Tibial nerve (tissue), 4 donors: ENCODE results near the gene BCL6. TPM values are rescaled to one million over a fixed set of nuclear protein-coding genes. Genes with fewer than 3 reads are reported as not detected.

Experiments
- DNase-seq, 2 donors: peaks; one replicate each; pipeline ENCODE4 v3.0.0-alpha.2; 2019; ENCODE audit warnings: low spot score in 2 of 2
- H3K27ac ChIP-seq, 4 donors: fragments of 200-600 bp; sonication (generic) in 3 of 4; one replicate each; pipeline ENCODE4 v1.5.1; 2017 to 2019; ENCODE audit warnings: mild to moderate bottlenecking in 1 of 4
- H3K27me3 ChIP-seq, 2 donors: fragments of 200-600 bp; sonication (generic) in 1 of 2; one replicate each; pipeline versions ENCODE4 v1.5.1 to v1.6.0; 2017 to 2019
- H3K36me3 ChIP-seq, 3 donors: fragments of 200-600 bp; sonication (generic); one replicate each; pipeline ENCODE4 v1.5.1; 2018 to 2019
- H3K4me1 ChIP-seq, 4 donors: fragments of 200-600 bp; sonication (generic) in 3 of 4; one replicate each; pipeline ENCODE4 v1.5.1; 2017 to 2019
- H3K4me3 ChIP-seq, 4 donors: fragments of 200-600 bp; sonication (generic) in 3 of 4; one replicate each; pipeline ENCODE4 v1.5.1; 2017 to 2019; ENCODE audit warnings: mild to moderate bottlenecking in 1 of 4, moderate library complexity in 1 of 4
- H3K9me3 ChIP-seq, 4 donors: fragments of 200-600 bp; sonication (generic) in 3 of 4; one replicate each; pipeline ENCODE4 v1.5.1; 2017 to 2019
- EP300 ChIP-seq, 2 donors: sonication (generic); formaldehyde crosslinking; IDR thresholded peaks; one replicate each; pipeline ENCODE4 v1.6.1; 2017; ENCODE audit warnings: antibody characterized with exemption in 2 of 2, mild to moderate bottlenecking in 1 of 2
- POLR2A ChIP-seq, 2 donors: fragments of 450-650 bp; IDR thresholded peaks; one replicate each; pipeline ENCODE4 v1.6.1; 2017; ENCODE audit warnings: antibody characterized with exemption in 2 of 2, mild to moderate bottlenecking in 2 of 2, moderate library complexity in 2 of 2
- WGBS, 2 donors: methylation state at CpG; one replicate each; pipeline ENCODE4 v1.1.5; 2018; 5-methylcytosine and 5-hydroxymethylcytosine counted together
- total RNA-seq, 4 donors: library from RNA; depleted of rRNA; stranded (reverse); fragments of >200 nt; gene quantifications; one replicate each; pipeline ENCODE4 v1.1.0, GENCODE V29; 2016
- TF ChIP-seq, protein P1 (sequence below), 5 experiments: fragments of 200-600 bp in 3 of 5; fragments of 450-650 bp in 2 of 5; sonication (generic) in 3 of 5; IDR thresholded peaks; one replicate each; pipeline ENCODE4 v1.5.1; 2016 to 2019; ENCODE audit warnings: antibody characterized with exemption in 5 of 5, mild to moderate bottlenecking in 3 of 5, moderate library complexity in 2 of 5

The BCL6 gene
- total RNA-seq, 4 donors from 2014 or later = 272 to 500 (median 305) TPM

DNA sequence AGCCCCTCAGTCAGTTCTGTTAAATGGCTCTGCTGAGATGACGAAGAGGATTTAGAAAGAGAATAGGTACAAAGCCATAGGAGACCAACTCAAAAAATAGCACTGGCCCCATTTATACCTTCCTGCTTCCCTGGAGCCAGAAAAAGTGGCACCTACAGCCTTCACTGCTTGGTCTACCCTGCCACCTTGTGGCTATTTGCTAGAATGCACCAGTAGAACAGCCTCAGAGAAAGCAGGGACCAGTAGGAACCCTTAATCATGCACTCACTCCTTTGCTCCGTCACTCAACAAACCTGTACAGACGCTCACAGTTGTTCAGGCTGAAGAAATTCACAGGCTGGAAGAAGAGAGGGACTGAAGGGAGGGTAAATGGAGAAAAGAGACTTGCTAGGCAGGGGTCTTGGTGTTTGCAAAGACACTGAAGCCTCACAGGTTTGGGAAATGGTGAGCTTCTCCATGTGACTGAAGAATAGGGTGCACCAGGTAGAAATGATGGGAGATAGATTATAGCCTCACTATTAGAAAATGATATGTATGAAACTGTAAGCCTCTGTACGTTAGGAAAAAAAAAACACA, 30.8 kb downstream of the BCL6 start:
- H3K4me1 ChIP-seq = no peaks in the 10 kb centered on the region
- TF ChIP-seq POLR2A (IDR thresholded peaks at IDR 0.05) = no peak
- TF ChIP-seq EP300 (IDR thresholded peaks at IDR 0.05) = no peak
- TF ChIP-seq, protein P1, sequence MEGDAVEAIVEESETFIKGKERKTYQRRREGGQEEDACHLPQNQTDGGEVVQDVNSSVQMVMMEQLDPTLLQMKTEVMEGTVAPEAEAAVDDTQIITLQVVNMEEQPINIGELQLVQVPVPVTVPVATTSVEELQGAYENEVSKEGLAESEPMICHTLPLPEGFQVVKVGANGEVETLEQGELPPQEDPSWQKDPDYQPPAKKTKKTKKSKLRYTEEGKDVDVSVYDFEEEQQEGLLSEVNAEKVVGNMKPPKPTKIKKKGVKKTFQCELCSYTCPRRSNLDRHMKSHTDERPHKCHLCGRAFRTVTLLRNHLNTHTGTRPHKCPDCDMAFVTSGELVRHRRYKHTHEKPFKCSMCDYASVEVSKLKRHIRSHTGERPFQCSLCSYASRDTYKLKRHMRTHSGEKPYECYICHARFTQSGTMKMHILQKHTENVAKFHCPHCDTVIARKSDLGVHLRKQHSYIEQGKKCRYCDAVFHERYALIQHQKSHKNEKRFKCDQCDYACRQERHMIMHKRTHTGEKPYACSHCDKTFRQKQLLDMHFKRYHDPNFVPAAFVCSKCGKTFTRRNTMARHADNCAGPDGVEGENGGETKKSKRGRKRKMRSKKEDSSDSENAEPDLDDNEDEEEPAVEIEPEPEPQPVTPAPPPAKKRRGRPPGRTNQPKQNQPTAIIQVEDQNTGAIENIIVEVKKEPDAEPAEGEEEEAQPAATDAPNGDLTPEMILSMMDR (IDR thresholded peaks at IDR 0.05) = peak; percentile 83 to 91 (median 89)
- H3K36me3 ChIP-seq = no peaks in the 10 kb centered on the region
- peak; percentile 63 to 92 for DNase-seq
- H3K4me3 ChIP-seq = no peak overlapping the region
- H3K27ac ChIP-seq = no peak overlapping the region
- no peaks in the 10 kb centered on the region for H3K9me3 ChIP-seq
- H3K27me3 ChIP-seq = no peaks in the 10 kb centered on the region
- 15 to 22% methylated on average over 4 of the region's 4 CpGs for WGBS, 2 donors

DNA sequence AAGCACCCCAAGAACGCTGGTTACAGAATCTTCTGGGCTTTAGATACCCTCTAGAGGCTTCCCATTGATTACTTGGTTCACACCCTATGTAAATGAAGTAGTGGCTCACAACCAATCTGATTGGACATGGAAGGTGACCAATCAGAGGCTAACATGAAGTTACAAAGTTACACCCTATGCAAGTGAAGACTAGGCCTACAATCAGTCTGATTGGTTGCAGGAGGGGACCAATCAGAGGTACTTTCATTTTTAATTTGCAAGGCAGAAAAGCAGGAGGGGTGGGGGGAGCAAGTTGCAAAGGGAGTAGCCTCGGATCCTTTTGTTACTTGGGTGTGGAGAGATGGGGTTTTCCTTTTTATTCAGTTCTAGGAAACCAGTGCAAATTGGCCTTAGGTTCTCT, 31.8 kb downstream of the BCL6 start:
- no peak for DNase-seq
- Histone ChIP-seq H3K4me1 (no peaks in the 10 kb centered on the region), H3K36me3 (no peaks in the 10 kb centered on the region), H3K27ac (no peak overlapping the region), H3K4me3 (no peak overlapping the region), H3K27me3 (no peaks in the 10 kb centered on the region), H3K9me3 (no peaks in the 10 kb centered on the region)
- TF ChIP-seq, protein P1 (IDR thresholded peaks at IDR 0.05) = no peak
- TF ChIP-seq POLR2A (IDR thresholded peaks at IDR 0.05) (no peak), EP300 (IDR thresholded peaks at IDR 0.05) (no peak)
- WGBS, 2 donors = 86% methylated on average over 2 of the region's 2 CpGs

DNA sequence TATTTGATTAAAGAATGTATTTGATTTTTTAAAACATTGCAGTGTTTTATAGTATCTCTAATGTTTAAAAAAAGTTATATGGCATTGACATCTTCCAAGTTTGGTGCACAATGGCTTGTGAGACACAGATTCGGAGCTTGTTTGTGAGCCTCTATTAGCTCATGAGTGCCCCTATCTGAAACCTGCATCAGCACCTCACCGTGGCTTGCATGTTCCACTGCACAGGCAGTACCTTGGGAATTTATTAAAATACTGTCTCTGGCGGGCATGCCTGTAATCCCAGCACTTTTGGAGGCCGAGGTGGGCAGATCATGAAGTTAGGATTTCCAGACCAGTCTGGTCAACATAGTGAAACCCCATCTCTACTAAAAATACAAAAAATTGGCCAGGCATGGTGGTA, 36.1 kb downstream of the BCL6 start:
- DNase-seq = no peak
- Histone ChIP-seq H3K4me1 (no peaks in the 10 kb centered on the region), H3K36me3 (no peaks in the 10 kb centered on the region), H3K4me3 (no peak overlapping the region), H3K9me3 (no peaks in the 10 kb centered on the region), H3K27ac (no peak overlapping the region), H3K27me3 (no peaks in the 10 kb centered on the region)
- whole genome bisulfite sequencing, 2 donors = 74 to 79% methylated on average over 4 of the region's 4 CpGs
- no peak for TF ChIP-seq POLR2A (IDR thresholded peaks at IDR 0.05)
- TF ChIP-seq, protein P1 (IDR thresholded peaks at IDR 0.05) = no peak
- no peak for TF ChIP-seq EP300 (IDR thresholded peaks at IDR 0.05)

DNA sequence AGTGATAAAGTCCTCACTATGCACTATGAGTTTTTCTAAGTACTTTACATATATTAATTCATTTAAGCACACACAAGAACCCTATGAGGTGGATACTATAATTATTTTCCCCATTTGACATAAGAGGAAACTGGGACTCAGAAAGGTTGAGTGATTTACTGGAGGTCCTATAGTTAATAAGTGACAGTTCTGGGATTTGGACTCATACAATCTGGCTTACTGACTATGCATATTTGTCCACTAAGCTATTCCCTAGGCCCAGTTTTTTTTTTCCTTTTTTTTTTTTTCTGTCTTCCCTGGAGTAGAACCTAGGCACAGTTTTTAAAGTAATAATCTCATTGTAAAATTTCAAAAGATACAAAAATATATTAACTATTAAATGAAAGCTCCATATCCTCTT, 36.6 kb downstream of the BCL6 start:
- Histone ChIP-seq H3K27ac (no peak overlapping the region), H3K4me3 (no peak overlapping the region), H3K4me1 (no peaks in the 10 kb centered on the region), H3K36me3 (no peaks in the 10 kb centered on the region), H3K27me3 (no peaks in the 10 kb centered on the region), H3K9me3 (no peaks in the 10 kb centered on the region)
- DNase-seq = no peak
- TF ChIP-seq, protein P1 (IDR thresholded peaks at IDR 0.05) = no peak
- TF ChIP-seq POLR2A (IDR thresholded peaks at IDR 0.05) (no peak), EP300 (IDR thresholded peaks at IDR 0.05) (no peak)

DNA sequence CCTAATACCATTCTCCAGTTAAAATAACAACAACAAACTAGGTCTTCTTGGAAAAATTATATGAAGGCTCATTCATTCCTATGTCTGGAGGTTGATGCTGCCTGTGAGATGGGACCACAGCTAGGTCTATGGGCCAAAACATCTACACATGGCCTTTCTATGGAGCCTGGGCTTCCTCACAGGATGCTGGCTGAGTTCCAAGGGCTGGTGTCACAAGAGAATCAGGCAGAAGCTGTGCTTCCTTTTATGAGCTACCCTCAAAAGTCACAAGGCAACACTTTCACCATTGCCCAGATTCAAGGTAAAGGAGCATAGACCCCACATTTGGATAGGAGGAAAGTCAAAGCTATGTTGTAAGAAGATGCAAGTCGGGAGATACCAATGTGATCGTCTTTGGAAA, 38.3 kb downstream of the BCL6 start:
- DNase-seq = peak in 1 of 2 donors; percentile 73
- H3K4me3 ChIP-seq = no peak overlapping the region
- no peak overlapping the region for H3K27ac ChIP-seq
- no peaks in the 10 kb centered on the region for H3K27me3 ChIP-seq
- TF ChIP-seq, protein P1 (IDR thresholded peaks at IDR 0.05) = no peak
- TF ChIP-seq EP300 (IDR thresholded peaks at IDR 0.05) = no peak
- no peak for TF ChIP-seq POLR2A (IDR thresholded peaks at IDR 0.05)
- no peaks in the 10 kb centered on the region for H3K4me1 ChIP-seq
- WGBS, 2 donors = 89% methylated on average over 2 of the region's 2 CpGs
- H3K9me3 ChIP-seq = no peaks in the 10 kb centered on the region
- H3K36me3 ChIP-seq = no peaks in the 10 kb centered on the region
